Muscle of leg (tissue), 11 donors: ENCODE data around the gene PURA. TPM values are rescaled to one million over a fixed set of nuclear protein-coding genes. Genes with fewer than 3 reads are reported as not detected.
"Not testable (repeated sequence)": the region's sequence is repeated elsewhere in the genome, so short reads cannot be mapped to it uniquely, and the experiment has no call there.

Experiments
- DNase-seq: peaks from one replicate; pipeline ENCODE4 v3.0.0; 2013
- H3K27ac ChIP-seq: one replicate; pipeline ENCODE4 v1.5.1; 2013; ENCODE audit warnings: mild to moderate bottlenecking, low read length, control low read depth
- H3K27me3 ChIP-seq: one replicate; pipeline ENCODE4 v1.6.1; 2013; ENCODE audit warnings: low read length; ENCODE audit not compliant: control insufficient read depth, insufficient read depth
- H3K36me3 ChIP-seq: one replicate; pipeline ENCODE4 v1.6.1; 2013; ENCODE audit warnings: low read length; ENCODE audit not compliant: control insufficient read depth, insufficient read depth
- H3K4me1 ChIP-seq: one replicate; pipeline ENCODE4 v1.6.1; 2013; ENCODE audit warnings: low read length; ENCODE audit not compliant: control insufficient read depth, insufficient read depth
- H3K4me3 ChIP-seq: one replicate; pipeline ENCODE4 v1.5.1; 2013; ENCODE audit warnings: low read length, control low read depth
- H3K9me3 ChIP-seq: replicated peaks from 2 replicates; pipeline ENCODE4 v1.6.1; 2013; ENCODE audit warnings: low read depth, low read length; ENCODE audit not compliant: control insufficient read depth
- WGBS: methylation state at CpG from one replicate; pipeline ENCODE4 v1.1.5; 2013; ENCODE audit warnings: missing lambda C conversion rate; ENCODE audit not compliant: insufficient coverage; 5-methylcytosine and 5-hydroxymethylcytosine counted together
- polyA plus RNA-seq, 8 donors: library from polyadenylated mRNA; unstranded; fragments of 120-200 nt; gene quantifications; one replicate each; pipeline versions ENCODE4 v1.2.1 to v1.2.3, GENCODE V29; 2013; ENCODE audit warnings: inconsistent platforms in 1 of 8, low replicate concordance in 1 of 8; ENCODE audit not compliant: insufficient read length in 8 of 8, insufficient read depth in 1 of 8
- total RNA-seq: library from RNA; stranded (reverse); fragments of 120-200 nt; gene quantifications from one replicate; pipeline ENCODE4 v1.2.4, GENCODE V29; 2013

PURA gene
- total and polyA plus RNA-seq, 9 donors: 5.9 to 12.5 (median 8.2) TPM

GRCh38 chr5:140153905-140154304 lies 40.0 kb downstream of the PURA start:
- no peaks in the 10 kb centered on the region for H3K36me3 ChIP-seq
- H3K9me3 ChIP-seq: no peaks in the 10 kb centered on the region
- 0% methylated on average over 1 of the region's 8 CpGs for WGBS
- peaks cover 22% of the 10 kb centered on the region for H3K27me3 ChIP-seq
- no peak overlapping the region for H3K4me3 ChIP-seq
- DNase-seq: no peak
- H3K4me1 ChIP-seq: peaks cover 19% of the 10 kb centered on the region
- no peak overlapping the region for H3K27ac ChIP-seq

GRCh38 chr5:140154710-140155381 lies 40.9 kb downstream of the PURA start:
- H3K9me3 ChIP-seq, H3K36me3 ChIP-seq, H3K27ac ChIP-seq, DNase-seq, H3K4me3 ChIP-seq: not testable (repeated sequence)
- 80% methylated on average over 13 of the region's 21 CpGs for WGBS
- Histone ChIP-seq H3K27me3 (peaks cover 22% of the 10 kb centered on the region), H3K4me1 (peaks cover 19% of the 10 kb centered on the region)

GRCh38 chr5:140157032-140157781 lies 43.3 kb downstream of the PURA start:
- H3K36me3 ChIP-seq: no peaks in the 10 kb centered on the region
- no peaks in the 10 kb centered on the region for H3K9me3 ChIP-seq
- H3K27me3 ChIP-seq: peaks cover 19% of the 10 kb centered on the region
- H3K4me3 ChIP-seq: no peak overlapping the region
- H3K4me1 ChIP-seq: peaks cover 13% of the 10 kb centered on the region
- WGBS: 5% methylated on average over 15 of the region's 30 CpGs
- no peak overlapping the region for H3K27ac ChIP-seq
- peak; percentile 92 for DNase-seq

DNA sequence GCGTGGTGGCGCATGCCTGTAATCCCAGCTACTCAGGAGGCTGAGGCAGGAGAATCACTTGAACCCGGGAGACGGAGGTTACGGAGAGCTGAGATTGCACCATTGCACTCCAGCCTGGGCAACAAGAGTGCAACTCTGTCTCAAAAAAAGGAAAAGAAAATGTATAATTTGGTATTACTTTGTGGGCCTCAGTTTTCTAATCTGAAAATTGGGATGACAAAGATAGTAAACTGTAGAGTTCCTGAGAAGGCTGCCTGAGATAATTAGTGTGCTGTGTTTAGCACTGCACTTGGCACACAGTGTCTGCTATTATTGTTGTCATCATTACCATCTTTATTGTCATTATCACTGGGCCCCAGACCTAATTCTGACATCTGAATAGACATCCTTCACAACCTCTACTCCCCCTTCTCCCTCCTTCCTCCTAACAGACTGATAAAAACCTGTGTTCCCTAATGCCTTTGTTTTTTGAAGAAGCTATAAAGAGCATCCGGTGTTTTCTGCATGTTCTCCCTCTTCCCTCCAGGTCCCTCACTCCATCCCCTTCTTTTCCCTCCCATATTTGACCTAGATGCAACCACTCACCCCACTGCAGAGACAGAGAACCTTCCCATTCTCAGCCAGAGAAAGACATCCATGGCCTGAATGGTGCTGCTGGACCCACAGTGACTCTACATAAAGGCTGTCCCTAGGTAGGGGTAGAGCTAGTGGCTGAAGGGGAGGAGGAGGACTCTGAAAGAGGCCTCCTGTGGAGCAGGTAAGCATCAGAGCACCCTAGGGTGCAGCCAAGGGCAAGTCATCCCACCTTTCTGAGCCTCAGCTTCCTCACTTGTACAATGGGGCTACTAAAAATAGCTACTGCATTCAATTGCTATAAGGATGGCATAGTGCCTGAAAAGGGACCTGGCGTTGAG lies 45.4 kb downstream of the PURA start:
- WGBS: 94% methylated on average over 3 of the region's 7 CpGs
- Histone ChIP-seq H3K27ac (no peak overlapping the region), H3K4me1 (peaks cover 8% of the 10 kb centered on the region), H3K4me3 (no peak overlapping the region), H3K27me3 (no peaks in the 10 kb centered on the region), H3K9me3 (no peaks in the 10 kb centered on the region), H3K36me3 (no peaks in the 10 kb centered on the region)
- DNase-seq: no peak

DNA sequence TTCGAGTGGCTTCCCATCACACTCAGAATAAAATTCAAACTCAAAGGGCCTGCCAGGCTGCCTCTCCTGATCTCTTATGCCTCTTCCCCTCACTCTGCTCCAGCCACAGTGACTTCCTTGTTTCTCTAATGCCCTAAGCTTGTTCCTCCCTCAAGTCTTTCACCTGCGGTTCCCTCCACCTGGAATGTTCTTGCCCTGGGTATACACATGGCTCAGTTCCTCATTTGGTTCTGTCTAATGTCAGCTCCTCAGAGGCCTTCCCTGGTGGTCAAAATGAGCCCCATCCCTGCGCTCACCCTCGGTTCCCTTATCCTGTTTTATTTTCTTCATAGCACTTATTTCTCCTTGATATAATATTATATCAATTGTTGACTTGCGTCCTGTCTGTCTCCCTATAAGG lies 48.4 kb downstream of the PURA start:
- H3K27ac ChIP-seq: no peak overlapping the region
- 83% methylated on average over 2 of the region's 5 CpGs for WGBS
- no peaks in the 10 kb centered on the region for H3K9me3 ChIP-seq
- DNase-seq: no peak
- H3K27me3 ChIP-seq: no peaks in the 10 kb centered on the region
- peaks cover 4% of the 10 kb centered on the region for H3K4me1 ChIP-seq
- H3K4me3 ChIP-seq: no peak overlapping the region
- no peaks in the 10 kb centered on the region for H3K36me3 ChIP-seq

- no peaks in the 10 kb centered on the region for H3K36me3 ChIP-seq
- H3K27me3 ChIP-seq: no peaks in the 10 kb centered on the region
- no peak overlapping the region for H3K4me3 ChIP-seq
- H3K9me3 ChIP-seq: no peaks in the 10 kb centered on the region
- 29% methylated on average over 3 of the region's 5 CpGs for WGBS
- H3K27ac ChIP-seq: no peak overlapping the region
- H3K4me1 ChIP-seq: no peaks in the 10 kb centered on the region
- no peak for DNase-seq
Observed at GRCh38 chr5:140162781-140163180, 48.9 kb downstream of the PURA start.

DNA sequence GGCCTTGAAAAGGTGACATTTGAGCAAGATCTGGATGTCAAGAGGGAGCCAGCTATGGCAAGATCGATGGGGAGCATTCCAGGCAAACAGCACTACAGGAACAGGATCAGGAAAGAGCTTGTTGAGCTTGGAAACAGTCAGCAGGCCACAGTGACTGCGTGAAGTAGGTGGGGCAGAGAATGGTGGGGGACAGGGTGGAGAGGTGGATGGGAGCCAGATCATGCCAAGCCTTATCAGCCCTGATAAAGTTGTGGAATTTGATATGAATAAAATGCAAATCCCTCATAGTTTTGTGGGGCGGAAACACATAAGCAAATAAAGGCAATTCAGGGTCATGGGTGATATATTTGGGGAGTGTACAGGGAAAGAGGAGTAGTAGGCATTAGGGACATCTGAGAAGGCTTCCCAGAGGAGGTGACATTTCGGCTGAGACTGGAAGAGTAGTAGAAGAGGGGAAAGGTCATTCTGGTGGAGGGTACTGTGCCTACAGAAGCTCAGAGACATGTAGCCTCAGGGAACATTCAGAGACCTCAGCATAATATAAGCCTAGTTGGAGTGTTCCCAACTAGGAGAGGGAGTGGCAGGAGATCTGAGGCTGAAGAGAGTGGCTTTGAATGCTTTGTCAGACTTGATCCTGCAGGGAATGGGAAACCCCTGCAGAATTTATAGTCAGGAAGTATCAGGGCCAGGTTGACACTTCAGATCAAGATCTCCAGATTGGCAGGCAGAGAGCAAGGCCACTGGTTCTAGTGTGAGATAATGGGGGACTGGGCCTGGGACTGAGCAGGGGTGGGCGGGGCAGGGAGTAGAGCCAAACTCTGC lies 51.4 kb downstream of the PURA start:
- no peaks in the 10 kb centered on the region for H3K9me3 ChIP-seq
- no peak overlapping the region for H3K4me3 ChIP-seq
- no peak overlapping the region for H3K27ac ChIP-seq
- no peaks in the 10 kb centered on the region for H3K27me3 ChIP-seq
- 72% methylated on average over 5 of the region's 5 CpGs for WGBS
- H3K4me1 ChIP-seq: no peaks in the 10 kb centered on the region
- DNase-seq: no peak
- no peaks in the 10 kb centered on the region for H3K36me3 ChIP-seq

- Histone ChIP-seq H3K4me1 (no peaks in the 10 kb centered on the region), H3K9me3 (no peaks in the 10 kb centered on the region), H3K4me3 (no peak overlapping the region), H3K36me3 (no peaks in the 10 kb centered on the region), H3K27me3 (no peaks in the 10 kb centered on the region), H3K27ac (no peak overlapping the region)
- DNase-seq: no peak
- 38% methylated on average over 2 of the region's 4 CpGs for WGBS
Observed at GRCh38 chr5:140165923-140166270, 52.0 kb downstream of the PURA start.

GRCh38 chr5:140166911-140167310 lies 53.0 kb downstream of the PURA start:
- Histone ChIP-seq H3K27ac (no peak overlapping the region), H3K4me3 (no peak overlapping the region), H3K27me3 (no peaks in the 10 kb centered on the region), H3K4me1 (no peaks in the 10 kb centered on the region), H3K36me3 (no peaks in the 10 kb centered on the region), H3K9me3 (no peaks in the 10 kb centered on the region)
- peak; percentile 38 for DNase-seq
